NCI-H2029 (cell line): ENCODE results near the gene TBX2.
"Not testable (repeated sequence)": the region's sequence is repeated elsewhere in the genome, so short reads cannot be mapped to it uniquely, and the experiment has no call there.

ENCODE experiments used
- DNase-seq: peaks from one replicate; lab custom pipeline; 2025; lab: John Stamatoyannopoulos, UW

The TBX2 gene

GRCh38 chr17:61431594-61432311 is 32.1 kb downstream of the TBX2 start:
- no peak for DNase-seq

- DNase-seq, result no peak
Observed at GRCh38 chr17:61436273-61436672, 36.6 kb downstream of the TBX2 start.

GRCh38 chr17:61436995-61437704 is 37.5 kb downstream of the TBX2 start:
- DNase-seq, result no peak

GRCh38 chr17:61440697-61441096 is 41.1 kb downstream of the TBX2 start:
- DNase-seq, result no peak

GRCh38 chr17:61441507-61441906 is 41.9 kb downstream of the TBX2 start:
- not testable (repeated sequence) for DNase-seq

GRCh38 chr17:61442136-61442775 is 42.6 kb downstream of the TBX2 start:
- no peak for DNase-seq

- no peak for DNase-seq
Observed at GRCh38 chr17:61442878-61443474, 43.3 kb downstream of the TBX2 start.

GRCh38 chr17:61443475-61443882 is 43.8 kb downstream of the TBX2 start:
- no peak for DNase-seq

GRCh38 chr17:61444075-61444474 is 44.4 kb downstream of the TBX2 start:
- no peak for DNase-seq

GRCh38 chr17:61444831-61445230 is 45.2 kb downstream of the TBX2 start:
- DNase-seq, result no peak

- DNase-seq, result no peak
Observed at GRCh38 chr17:61447358-61447757, 47.7 kb downstream of the TBX2 start.

GRCh38 chr17:61448042-61448441 is 48.4 kb downstream of the TBX2 start:
- DNase-seq, result no peak

- DNase-seq, result not testable (repeated sequence)
Observed at GRCh38 chr17:61449140-61449539, 49.5 kb downstream of the TBX2 start.

GRCh38 chr17:61449707-61450640 is 50.3 kb downstream of the TBX2 start:
- no peak for DNase-seq

- no peak for DNase-seq
Observed at GRCh38 chr17:61450641-61451537, 51.2 kb downstream of the TBX2 start.

GRCh38 chr17:61451538-61452300 is 52.1 kb downstream of the TBX2 start:
- no peak for DNase-seq

- no peak for DNase-seq
Observed at GRCh38 chr17:61452301-61453290, 53.0 kb downstream of the TBX2 start, which contains the start of gene TBX4. Gene TBX4 (plus strand): TSS chr17:61452422. CDS start chr17:61456491, 4,069 bp downstream.
